GM10847 (cell line): ENCODE results near the gene RAB29.

Experiments
- POLR2A ChIP-seq: IDR thresholded peaks from 2 replicates; pipeline ENCODE4 v1.6.1; 2011; ENCODE audit not compliant: insufficient read length; ENCODE audit errors: extremely low read depth

RAB29 gene

DNA sequence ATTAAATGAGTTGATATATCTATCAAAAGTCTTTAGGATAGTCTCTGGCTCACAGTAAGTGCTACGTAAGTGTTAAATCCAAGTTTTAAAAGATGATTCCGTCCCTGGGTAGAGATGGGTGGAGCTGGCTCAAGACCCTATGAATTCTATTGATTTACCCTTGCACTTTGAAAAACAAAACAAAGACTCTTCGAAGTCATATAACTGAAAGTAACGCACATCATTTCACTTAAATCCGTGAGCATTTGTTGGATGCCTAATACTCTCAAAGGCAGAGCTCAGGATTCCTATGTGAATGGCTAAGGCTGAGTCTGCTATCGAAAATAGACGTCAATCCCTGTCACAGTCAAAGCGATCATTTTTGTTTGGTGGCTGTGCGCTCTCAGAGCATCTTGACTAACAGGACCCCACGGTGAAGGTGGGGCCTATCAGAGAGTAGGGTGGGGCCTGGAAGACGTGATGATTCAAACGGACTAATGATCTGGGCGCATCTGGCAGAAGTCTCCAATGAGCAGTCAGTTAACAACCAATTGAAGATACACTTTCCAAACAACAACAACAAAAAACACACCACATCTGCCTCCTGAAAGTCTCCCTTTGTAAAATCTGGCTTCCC is 24.1 kb downstream of the RAB29 start:
- TF ChIP-seq POLR2A, result no peak

GRCh38 chr1:205750138-205751035 is 24.9 kb downstream of the RAB29 start, which contains the start of gene NUCKS1:
TSS of gene NUCKS1 (minus strand) at chr1:205750182. CDS start at chr1:205749973, 209 bp downstream.
- peak; percentile 6 for TF ChIP-seq POLR2A

DNA sequence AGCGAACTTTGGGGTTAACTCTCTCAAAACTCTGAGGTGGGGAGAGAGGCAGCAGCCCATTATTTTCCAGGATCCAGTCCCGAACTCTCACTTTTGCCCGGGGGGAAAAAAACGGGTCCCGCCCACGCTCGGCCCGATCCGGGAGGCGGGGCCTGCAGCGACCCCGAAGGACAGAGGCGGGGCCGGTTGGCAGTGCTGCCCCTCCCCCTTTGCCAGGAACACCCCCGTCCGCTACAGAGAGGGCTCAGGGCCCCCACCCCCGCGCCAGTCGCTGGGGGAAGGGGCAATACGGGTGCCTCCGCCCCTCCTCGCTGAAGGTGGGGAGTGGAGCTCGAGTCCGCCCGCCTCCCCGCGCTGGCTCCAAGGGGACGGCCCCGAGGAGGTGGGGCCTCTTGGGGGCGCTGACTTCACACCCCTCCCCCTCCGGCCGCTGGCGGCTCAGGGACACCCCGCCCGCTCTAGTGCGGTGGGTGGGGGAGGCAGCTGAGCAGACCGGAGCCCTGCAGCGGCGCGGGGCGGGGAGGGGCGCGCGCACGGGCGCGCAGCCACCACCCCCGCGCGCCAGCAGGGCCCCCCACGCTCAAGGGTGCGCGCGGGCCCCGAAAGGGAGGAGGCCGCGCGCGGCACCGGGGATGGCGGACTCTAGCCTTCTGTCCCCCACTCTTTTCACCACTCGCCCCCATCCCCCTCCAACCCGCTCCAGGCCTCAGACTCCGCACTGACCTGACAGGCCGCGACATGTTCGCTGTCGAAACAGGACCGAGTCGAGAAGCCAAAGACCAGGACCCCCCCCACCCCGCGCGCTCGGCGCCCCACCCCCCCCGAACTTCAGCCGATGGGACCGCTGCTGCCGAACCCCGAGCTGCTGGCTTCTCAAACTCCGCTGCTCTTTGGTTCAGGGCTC is 25.8 kb downstream of the RAB29 start:
- TF ChIP-seq POLR2A, result no peak

- TF ChIP-seq POLR2A, result no peak
Measured at GRCh38 chr1:205748403-205749233, 26.7 kb downstream of the RAB29 start.

DNA sequence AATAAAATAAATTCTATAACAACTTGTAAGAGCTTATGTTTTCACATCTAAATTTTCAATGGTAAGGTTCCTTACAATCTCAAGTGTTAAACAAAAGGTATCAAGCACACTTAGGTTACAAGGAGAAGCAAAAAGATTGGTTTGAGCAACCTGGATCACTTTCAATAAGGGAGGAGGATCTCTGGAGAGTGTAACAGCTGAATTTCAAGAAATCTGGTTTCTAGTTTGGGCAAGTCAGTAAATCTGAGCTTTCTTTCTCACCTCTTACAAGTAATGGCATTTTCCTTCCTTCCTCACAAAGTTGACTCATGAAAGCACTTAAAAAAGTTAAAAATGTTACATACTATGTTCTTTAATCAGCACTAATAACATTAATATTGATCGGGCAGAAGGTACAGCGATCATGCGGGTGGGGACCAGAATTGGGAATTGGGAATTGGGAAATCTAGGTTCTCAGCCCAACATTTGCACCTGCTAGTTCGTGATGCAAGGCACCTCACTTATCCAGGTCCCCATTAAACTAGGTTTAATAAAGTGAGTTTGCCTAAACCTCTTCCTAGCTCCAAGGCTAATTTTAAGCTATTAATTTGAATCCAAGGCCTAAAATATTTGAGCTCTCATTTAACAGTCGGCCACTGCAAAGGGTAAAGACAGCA is 28.4 kb downstream of the RAB29 start:
- TF ChIP-seq POLR2A, result no peak

- TF ChIP-seq POLR2A, result no peak
Measured at GRCh38 chr1:205744403-205744802, 30.9 kb downstream of the RAB29 start.

GRCh38 chr1:205743977-205744376 is 31.3 kb downstream of the RAB29 start:
- no peak for TF ChIP-seq POLR2A

GRCh38 chr1:205741681-205742080 is 33.6 kb downstream of the RAB29 start:
- no peak for TF ChIP-seq POLR2A

DNA sequence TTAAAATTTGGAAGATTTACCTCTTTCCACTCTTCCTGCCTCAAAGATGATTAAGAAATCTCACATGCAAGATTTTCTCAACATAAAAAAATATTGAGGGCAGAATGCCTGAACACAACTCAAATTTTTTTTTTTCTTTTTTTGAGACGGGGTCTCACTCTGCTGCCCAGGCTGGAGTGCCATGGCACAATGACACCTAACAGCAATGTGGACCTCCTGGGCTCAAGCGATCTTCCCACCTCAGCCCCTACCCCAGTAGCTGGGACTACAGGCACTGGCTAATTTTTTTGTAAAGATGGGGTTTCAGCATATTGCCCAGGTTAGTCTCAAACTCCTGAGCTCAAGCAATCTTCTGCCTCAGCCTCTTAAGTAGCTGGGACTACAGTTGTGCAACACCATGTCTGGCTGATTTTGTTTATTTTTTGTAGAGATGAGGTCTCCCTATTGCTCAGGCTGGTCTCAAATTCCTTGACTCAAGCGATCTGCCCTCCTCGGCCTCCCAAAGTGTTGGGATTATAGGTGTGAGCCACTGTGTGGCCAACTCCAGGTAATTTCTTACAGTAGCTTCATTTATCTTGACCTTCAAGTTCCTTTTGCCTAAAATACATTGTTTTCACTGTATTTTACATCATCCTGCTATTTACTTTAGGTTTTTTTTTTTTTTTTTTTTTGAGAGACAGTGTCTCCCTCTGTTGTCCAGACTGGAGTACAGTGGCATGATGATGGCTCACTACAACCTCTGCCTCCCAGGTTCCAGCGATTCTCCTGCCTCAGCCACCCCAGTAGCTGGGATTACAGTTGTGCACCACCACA is 35.7 kb downstream of the RAB29 start:
- no peak for TF ChIP-seq POLR2A

DNA sequence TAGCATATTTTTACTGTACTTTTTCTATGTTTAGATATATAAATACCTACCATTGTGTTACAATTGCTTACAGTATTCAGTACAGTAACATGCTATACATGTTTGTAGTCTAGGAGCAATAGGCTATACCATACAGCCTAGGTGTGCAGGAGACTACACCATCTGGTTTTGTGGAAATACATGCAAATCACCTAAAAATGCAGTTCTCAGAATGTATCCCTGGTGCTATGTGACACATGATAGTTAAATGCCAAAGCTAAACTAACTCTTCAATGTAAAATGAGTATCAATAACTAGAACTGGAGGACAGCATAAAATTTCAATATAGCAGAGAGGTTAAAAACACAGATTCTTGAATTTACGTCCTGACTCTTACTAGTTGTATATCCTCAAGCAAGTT is 40.1 kb downstream of the RAB29 start:
- no peak for TF ChIP-seq POLR2A

- TF ChIP-seq POLR2A, result no peak
Measured at GRCh38 chr1:205733438-205734175, 41.7 kb downstream of the RAB29 start.

DNA sequence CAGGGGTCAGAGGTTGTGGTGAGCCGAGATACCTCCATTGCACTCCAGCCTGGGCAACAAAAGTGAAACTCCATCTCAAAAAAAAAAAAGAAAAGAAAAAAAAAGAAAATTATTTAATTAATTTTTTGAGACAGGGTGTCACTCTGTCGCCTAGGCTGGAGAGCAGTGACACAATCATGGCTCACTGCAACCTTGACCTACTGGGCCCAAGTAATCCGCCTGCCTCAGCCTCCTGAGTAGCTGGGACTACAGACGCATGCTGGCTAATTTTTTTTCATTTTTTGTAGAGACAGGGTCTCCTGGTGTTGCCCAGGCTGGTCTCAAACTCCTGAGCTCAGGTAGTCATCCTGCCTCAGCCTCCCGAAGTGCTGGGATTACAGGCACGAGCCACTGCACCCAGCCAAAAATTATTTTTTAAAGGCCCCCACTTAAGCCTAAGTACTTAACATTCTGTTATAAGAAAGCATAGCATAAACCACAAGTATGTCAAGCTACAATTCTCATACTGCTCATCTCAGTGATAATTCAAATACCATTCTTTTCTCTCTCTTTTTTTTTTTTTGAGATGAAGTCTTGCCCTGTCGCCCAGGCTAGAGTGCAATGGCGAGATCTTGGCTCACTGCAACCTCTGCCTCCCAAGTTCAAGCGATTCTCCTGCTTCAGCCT is 45.2 kb downstream of the RAB29 start:
- no peak for TF ChIP-seq POLR2A
